HG03520 (cell line): ENCODE data around the gene C1orf94.

Experiments used
- ATAC-seq: cut with Tn5 transposase; IDR thresholded peaks from one replicate; pipeline ENCODE4 v1.9.1; 2021; ENCODE audit warnings: mild to moderate bottlenecking, moderate library complexity; ENCODE audit not compliant: unreplicated experiment

The C1orf94 gene

DNA sequence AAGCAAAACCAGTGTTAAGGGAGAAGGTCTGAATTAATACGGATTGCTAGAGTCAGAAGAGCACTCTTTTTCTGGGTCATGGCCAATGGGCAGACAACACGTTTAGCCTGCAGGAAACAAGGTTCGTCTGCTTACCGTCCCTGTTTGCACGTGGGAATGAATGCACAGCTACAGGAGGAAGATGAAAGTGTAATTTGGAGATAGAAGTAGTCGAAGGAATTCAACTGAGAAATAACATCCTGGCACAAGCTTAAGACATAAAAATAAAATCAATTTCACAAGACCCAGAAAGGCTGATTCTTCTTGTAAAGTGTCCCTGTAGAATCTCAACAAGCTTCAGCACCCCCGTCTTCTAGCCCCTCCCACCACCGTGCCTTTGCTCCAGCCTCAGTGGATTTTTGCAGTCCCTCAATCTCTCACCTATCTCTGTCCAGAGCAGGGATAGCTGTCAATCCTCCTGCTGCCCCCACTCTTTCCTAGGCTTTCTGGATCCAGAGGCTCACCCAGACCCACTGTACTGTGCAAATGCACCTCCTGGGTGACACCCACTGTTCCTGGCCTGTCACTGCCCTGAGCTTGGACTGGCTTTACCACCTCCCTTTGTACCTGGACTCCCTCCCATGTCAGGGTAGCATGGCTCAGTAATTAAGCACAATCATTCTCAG, 60.6 kb downstream of the C1orf94 start:
- no peak for ATAC-seq

DNA sequence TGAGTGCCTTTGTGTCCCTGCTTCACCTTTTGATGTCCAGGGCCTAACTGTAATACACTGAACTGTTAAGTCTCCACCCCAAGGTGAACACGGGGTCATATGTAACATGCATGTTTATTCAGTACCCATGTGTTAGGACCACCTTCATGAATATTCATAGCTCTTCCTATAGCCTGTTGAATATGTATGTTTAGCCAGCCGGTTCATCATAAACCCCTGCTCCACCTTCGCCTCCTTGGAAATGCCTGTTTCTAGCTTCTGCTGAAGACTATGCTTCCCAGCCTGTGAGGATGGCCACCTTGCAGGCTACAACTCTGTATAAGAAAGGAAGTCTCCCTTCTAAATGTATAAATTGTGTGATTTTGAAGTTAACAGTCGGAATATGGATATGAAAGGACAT, 69.3 kb downstream of the C1orf94 start:
- ATAC-seq, result no peak

DNA sequence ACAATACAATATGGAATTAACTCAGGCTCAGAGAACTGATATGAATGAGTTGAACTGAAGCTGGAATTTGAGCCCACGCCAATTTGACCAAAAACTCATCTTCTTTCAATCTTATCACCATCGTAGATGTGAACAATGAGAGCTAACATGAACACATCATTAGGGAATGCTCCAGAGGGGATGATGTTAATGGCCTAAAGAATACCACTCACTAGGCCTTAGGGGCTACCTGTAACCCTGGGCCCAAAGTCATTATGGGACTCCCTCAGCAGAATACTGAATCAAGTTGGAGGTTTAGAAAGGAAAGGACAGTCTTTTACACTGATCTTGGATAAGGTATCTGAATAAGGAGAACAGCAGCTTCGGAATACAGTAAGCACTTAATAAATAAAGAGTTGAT, 73.6 kb downstream of the C1orf94 start:
- no peak for ATAC-seq

DNA sequence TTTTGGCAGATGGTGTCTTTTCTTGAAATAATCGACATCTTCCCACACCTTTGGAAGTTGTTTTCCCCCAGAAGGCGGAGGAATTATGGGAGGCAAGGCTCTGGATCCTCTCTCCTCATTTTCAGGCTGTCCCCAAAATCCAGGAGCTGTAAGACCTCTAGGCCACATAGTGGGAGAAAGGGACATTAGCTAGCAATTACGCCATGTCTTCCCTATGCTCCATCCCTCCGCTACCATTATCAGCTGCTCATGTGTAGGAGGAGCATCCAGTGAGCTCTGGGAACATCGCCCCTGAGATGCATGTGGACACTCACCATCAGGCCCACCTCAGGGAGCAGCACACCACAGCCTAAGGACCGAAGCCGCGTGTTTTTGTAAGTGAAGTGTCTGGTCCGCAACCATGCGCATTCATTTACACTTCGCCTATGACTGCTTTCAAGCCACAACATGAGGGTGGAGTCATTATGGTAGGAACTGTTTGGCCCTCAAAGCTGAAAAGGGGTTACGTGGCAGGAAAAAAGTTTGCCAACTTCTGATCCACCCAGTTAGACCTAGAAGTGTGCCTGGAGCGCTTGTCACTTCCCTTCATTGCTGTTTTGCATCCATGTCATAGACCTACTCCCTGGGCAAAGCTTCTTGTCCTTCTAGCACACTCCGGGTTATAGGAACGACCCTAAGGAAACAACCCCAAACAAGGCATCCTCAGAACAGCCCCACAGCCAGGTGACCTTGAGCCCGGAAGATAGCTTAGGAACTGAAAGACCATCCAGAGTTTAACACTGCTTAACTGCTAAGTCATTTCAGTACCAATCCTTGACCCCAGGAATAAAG, 85.5 kb downstream of the C1orf94 start:
- ATAC-seq, result no peak

DNA sequence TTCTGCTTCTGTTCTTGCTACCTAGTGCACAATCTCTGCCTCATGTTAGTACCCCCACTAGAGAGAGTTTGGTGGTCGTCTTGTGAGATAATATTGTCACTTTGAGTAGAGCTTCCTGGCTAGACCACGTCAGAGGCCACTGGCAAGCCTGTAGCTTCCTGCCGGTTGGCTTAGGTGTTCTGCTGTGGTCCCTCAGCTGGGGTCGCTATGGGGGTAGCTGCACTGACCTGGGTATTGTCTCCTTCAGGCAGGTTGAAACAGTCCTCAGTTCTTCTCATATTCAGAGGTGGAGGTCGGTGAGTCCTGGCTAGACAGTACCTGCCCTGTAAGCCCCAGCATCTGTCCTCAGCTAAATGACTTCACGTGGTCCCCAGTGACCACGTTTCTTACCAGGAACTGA, 86.2 kb downstream of the C1orf94 start:
- ATAC-seq, result no peak

DNA sequence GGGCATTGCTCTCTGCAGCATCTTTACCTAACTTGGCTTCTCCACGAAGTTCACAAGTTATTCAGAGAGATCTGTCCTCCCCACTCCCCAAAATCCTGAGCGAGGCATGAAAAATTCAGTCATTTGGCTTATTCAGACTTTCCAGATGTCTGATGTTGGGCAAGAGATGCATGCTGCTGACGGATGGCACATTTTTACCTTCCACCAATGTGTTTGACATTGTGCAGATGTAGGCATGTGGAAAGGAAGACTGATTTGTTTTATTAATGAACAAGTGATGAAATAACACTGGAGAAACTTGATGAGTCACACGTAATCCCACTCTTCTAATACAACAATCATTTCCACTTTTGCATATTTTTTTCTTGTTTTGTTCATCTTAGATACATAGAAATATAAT, 86.7 kb downstream of the C1orf94 start:
- no peak for ATAC-seq

DNA sequence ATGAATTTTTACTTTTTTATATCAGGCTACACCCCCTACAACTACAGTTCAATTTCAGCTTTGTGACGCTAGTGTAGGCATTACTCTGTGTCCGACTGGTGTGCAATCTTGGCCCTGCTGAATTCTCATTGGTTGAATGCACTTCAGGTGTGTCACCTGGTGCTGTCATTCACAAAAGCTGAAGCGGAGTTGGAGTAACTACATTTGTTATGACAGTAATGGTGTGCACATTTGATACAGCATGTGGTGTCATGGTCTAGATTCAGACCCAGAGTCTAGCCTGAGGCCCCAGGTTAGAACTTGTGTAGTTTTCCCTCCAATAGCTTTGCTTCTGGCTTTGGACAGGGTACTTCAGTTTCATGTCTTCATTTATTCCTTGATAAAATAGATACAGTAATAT, 88.7 kb downstream of the C1orf94 start:
- ATAC-seq, result no peak

DNA sequence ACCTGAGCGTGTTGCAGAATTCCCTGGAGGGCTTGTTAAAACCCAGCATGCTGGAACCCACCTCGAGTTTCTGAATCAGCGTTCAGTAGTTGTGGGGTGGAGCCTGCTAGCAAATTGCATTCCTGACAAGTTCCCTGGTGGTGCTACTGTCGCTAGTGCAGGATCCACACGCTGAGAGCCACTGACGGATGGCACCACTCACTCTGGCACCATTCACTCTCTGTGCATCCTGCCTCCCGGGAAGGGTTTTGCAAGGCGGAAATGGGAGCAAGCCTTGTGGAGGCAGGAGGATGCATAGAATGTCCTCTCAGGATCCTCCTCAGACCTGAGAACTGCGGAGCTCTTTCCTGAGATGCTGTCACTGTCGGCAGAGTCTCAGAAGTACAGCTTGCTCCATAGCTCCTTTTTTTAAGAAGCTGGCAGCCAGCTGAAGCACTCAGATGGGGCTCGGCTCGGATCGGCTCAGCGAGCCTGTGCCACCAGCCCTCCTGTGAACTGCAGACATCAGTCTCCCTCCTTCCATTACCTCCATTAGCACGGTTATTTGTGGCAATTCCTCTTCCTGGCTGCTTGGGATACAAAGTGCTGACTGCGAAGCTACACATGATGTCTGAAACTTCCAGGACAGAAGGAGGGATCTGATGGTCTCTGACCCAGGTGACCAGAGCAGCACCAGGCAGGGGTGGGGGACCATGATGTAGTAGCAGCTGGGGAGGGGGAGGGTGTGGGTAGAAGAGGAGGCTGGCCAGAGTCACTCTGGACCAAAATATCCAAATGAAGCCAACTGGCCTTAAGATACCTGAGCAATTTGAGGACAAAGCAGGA, 89.6 kb downstream of the C1orf94 start:
- no peak for ATAC-seq

DNA sequence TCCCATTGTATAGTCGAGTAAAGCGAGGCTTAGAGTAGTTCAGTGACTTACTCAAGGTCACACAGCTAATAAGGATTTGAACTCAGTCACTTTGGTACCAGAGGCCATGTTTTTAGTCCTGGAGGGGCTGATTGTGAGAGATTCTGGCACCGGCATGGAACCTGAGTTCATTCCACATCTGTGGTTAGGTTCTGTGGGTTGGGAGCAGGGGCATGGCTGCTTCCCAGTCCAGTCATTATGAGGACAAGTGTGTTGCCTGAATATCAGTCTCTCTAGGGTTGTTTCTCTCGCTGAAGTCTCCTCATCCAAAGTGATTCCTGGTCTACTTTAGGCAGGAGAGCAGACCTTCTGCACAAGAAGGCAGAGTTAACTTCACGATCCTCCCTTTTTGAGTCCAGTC, 90.6 kb downstream of the C1orf94 start:
- ATAC-seq, result no peak

DNA sequence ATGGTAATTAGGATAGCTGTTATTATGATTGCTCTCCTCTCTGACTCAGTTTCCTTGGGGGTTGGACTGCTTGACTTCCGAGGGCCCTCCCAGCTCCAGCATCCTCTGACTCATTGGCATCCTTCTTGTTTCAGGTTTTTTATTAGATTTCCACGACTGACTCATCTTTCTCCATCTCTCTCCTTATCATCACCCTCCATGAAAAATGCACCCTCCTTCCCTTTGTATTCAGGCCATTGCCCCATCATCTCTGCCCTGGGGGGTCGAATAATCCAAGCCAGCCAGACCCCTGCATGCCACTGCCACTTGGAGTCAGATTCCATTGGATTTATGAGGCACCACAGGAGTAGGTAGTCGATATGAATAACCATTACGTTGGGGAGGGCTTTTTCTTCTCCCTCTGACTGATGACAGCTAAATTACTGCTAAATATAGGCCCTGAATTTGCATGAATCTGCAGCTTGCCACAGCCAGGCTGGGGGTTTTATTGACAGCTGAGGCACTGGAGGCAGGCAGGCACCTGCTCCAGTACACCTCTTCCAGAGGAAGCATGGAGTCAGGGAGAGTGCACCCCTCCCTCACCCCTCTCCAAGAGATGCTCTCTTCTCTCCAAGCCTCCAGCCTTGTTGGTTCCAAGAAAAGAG, 91.7 kb downstream of the C1orf94 start:
- ATAC-seq, result no peak
